ENCODE results near the gene VPS8.

- no peak for TF ChIP-seq POLR2A (IDR thresholded peaks at IDR 0.05; ENCODE audit: low read length)
- TF ChIP-seq GATA1 (IDR thresholded peaks at IDR 0.05; ENCODE audit: low read depth, low read length) = no peak
Measured at GRCh38 chr3:184937611-184938010, 125.6 kb downstream of the VPS8 start.

Data from erythroblast (primary cell).